Measurements from ENCODE around the gene PCNX3. TPM values are rescaled to one million over a fixed set of nuclear protein-coding genes. Genes with fewer than 3 reads are reported as not detected.

The PCNX3 gene
- polyA plus RNA-seq, 2 donors, result 15.0 to 16.1 TPM

DNA sequence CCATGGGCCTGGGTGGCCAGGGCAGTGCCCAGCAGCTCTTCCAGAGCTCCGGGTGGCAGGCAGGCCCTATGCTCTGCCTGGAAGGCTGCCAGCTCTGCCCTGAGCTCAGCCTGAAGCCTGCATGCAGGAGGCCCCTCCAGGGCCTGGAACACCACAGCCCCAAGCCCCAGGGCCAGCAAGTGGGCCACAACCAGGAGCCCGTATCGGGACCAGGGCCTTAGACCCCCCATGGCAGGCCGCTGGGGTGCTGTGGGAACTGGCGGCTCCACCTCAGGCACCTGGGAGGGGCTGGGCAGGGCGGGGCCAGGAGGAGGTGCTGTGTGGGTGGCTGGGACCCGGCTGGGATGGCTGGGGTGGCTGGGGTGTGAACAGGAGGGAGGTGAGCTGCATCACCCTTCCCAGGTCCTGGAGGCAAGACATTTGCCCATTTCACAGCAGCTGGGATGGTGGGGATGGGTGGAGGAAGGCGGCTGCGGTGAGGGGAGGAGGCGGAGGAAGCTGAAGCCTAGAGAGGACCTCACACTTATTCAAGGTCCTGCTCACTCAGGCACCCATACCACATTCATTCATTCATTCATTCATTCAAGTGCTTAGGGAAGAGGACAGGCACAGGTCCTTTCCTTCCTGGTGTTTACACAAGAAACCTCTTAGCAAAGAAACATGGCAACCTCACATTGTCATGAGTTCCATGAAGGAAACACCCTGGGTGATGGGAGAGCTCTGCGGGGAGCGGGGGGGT lies 19.9 kb upstream of the PCNX3 start, which contains the start of gene KCNK7:
TSS of gene KCNK7 (minus strand) at position 258 of the 739 bp plus-strand sequence. CDS start at position 230, 28 bp downstream.
- H3K4me1 ChIP-seq (ENCODE audit: control insufficient read depth in 2 of 2, insufficient read depth in 2 of 2, low read length in 1 of 2), result peaks cover 10 to 32% of the 10 kb centered on the region in 2 donors
- 52 to 54% methylated on average over 12 of the region's 12 CpGs for WGBS, 2 donors
- H3K36me3 ChIP-seq (ENCODE audit: control insufficient read depth in 2 of 2, insufficient read depth in 2 of 2, low read length in 1 of 2), result peaks cover 13 to 33% of the 10 kb centered on the region in 2 donors
- H3K4me3 ChIP-seq (ENCODE audit: low read depth in 1 of 2, low read length in 2 of 2), result peak within 1 kb of the TSS in 1 of 2 donors; percentile 10
- H3K27ac ChIP-seq (ENCODE audit: low read depth in 2 of 2, low read length in 1 of 2), result peak within 1 kb of the TSS in 1 of 2 donors; percentile 81
- no peaks in the 10 kb centered on the region for H3K9me3 ChIP-seq (ENCODE audit: control insufficient read depth in 2 of 2, insufficient read depth in 1 of 2, low read depth in 1 of 2, low read length in 1 of 2)
- no peaks in the 10 kb centered on the region for H3K27me3 ChIP-seq (ENCODE audit: control insufficient read depth in 1 of 2, insufficient read depth in 2 of 2, low read length in 2 of 2)

DNA sequence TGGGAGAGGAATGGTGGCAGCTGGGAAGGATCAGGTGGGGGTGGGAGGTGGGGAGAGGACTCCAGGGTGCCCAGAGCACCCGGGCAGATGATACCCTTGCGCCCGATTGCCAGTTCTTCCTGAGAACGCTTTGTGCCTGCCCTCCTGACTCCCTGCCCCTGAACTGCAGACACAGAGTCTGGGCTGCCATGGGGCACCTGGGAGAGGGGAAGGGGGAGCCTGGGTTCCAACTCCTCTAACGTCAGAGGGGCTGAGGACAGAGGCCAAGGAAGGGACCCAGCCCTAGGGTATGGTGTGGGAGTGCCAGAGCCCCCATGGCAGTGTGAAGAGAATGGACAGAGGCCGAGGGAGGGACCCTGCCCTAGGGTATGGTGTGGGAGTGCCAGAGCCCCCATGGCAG lies 19.1 kb upstream of the PCNX3 start:
- peaks cover 10 to 32% of the 10 kb centered on the region in 2 donors for H3K4me1 ChIP-seq (ENCODE audit: control insufficient read depth in 2 of 2, insufficient read depth in 2 of 2, low read length in 1 of 2)
- 75 to 78% methylated on average over 6 of the region's 6 CpGs for WGBS, 2 donors
- H3K4me3 ChIP-seq (ENCODE audit: low read depth in 1 of 2, low read length in 2 of 2), result no peak overlapping the region
- peaks cover 13 to 33% of the 10 kb centered on the region in 2 donors for H3K36me3 ChIP-seq (ENCODE audit: control insufficient read depth in 2 of 2, insufficient read depth in 2 of 2, low read length in 1 of 2)
- H3K9me3 ChIP-seq (ENCODE audit: control insufficient read depth in 2 of 2, insufficient read depth in 1 of 2, low read depth in 1 of 2, low read length in 1 of 2), result no peaks in the 10 kb centered on the region
- H3K27ac ChIP-seq (ENCODE audit: low read depth in 2 of 2, low read length in 1 of 2), result no peak overlapping the region
- H3K27me3 ChIP-seq (ENCODE audit: control insufficient read depth in 1 of 2, insufficient read depth in 2 of 2, low read length in 2 of 2), result no peaks in the 10 kb centered on the region

DNA sequence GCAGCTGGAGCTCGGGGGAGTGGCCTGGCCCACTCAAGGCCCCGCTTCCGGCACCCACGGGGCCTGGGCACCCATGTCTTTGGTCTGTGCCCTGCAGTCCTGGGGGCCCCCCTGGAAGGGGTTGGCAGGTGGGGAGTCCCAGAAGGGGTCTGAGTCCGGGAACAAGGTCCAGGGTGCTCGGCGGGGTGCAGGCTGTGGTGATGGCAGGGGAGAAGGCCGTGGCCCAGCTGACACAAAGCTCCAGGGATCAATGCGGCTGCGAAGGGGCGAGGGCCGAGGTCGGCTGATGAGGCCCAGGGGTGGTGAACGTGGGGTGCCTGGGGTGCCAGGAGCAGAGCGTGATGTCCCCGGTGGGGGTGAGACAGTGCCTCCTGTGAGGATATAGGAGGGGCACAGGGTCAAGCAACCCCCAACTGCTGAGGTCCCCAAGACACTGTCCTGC lies 17.3 kb upstream of the PCNX3 start:
- Histone ChIP-seq H3K27ac (ENCODE audit: low read depth in 2 of 2, low read length in 1 of 2) (no peak overlapping the region), H3K9me3 (ENCODE audit: control insufficient read depth in 2 of 2, insufficient read depth in 1 of 2, low read depth in 1 of 2, low read length in 1 of 2) (no peaks in the 10 kb centered on the region), H3K4me3 (ENCODE audit: low read depth in 1 of 2, low read length in 2 of 2) (no peak overlapping the region), H3K4me1 (ENCODE audit: control insufficient read depth in 2 of 2, insufficient read depth in 2 of 2, low read length in 1 of 2) (peaks cover 10 to 19% of the 10 kb centered on the region in 2 donors), H3K27me3 (ENCODE audit: control insufficient read depth in 1 of 2, insufficient read depth in 2 of 2, low read length in 2 of 2) (no peaks in the 10 kb centered on the region), H3K36me3 (ENCODE audit: control insufficient read depth in 2 of 2, insufficient read depth in 2 of 2, low read length in 1 of 2) (peaks cover 13 to 23% of the 10 kb centered on the region in 2 donors)
- 88 to 89% methylated on average over 16 of the region's 16 CpGs for WGBS, 2 donors

DNA sequence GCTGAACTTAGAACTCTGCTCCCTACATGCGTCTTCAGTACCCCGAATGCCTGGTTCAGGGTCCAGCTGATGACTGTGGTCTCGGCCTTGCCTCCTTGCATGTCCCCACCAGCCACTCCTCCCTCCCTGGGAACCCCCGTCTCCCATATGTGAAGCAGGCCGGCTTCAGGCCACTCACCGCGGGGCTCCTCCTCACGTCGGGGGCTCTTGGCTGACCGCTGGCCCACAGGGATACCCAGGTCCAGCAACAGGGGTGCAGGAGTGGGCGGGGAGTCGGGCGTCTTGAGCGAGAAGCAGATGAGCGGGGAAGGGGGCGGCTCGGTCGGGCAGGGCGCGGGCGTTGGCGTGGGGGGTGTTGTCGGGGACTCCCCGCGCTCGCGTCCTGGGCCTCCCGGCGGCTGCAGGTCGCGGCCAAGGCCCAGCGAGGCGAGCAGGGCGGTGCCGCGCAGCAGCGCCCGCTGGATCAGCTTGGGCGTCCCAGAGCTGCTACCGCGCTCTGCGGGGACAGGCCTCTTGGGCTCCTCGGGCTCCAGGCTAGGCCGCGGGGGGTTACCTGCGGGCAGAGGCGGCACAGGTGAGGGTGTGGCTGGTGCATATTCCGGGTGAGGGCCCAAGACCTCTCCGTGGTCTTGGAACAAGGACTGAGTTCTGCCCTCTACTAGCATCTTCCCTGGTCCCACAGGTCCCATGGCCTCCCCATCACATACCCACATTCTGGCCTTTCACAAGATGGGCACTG lies 16.2 kb upstream of the PCNX3 start:
- WGBS, 2 donors, result 82 to 88% methylated on average over 48 to 49 of the region's 49 CpGs
- H3K4me3 ChIP-seq (ENCODE audit: low read depth in 1 of 2, low read length in 2 of 2), result no peak overlapping the region
- H3K36me3 ChIP-seq (ENCODE audit: control insufficient read depth in 2 of 2, insufficient read depth in 2 of 2, low read length in 1 of 2), result peaks cover 13 to 26% of the 10 kb centered on the region in 2 donors
- no peaks in the 10 kb centered on the region for H3K9me3 ChIP-seq (ENCODE audit: control insufficient read depth in 2 of 2, insufficient read depth in 1 of 2, low read depth in 1 of 2, low read length in 1 of 2)
- H3K27me3 ChIP-seq (ENCODE audit: control insufficient read depth in 1 of 2, insufficient read depth in 2 of 2, low read length in 2 of 2), result no peaks in the 10 kb centered on the region
- H3K4me1 ChIP-seq (ENCODE audit: control insufficient read depth in 2 of 2, insufficient read depth in 2 of 2, low read length in 1 of 2), result peaks cover 7 to 10% of the 10 kb centered on the region in 2 donors
- no peak overlapping the region for H3K27ac ChIP-seq (ENCODE audit: low read depth in 2 of 2, low read length in 1 of 2)

DNA sequence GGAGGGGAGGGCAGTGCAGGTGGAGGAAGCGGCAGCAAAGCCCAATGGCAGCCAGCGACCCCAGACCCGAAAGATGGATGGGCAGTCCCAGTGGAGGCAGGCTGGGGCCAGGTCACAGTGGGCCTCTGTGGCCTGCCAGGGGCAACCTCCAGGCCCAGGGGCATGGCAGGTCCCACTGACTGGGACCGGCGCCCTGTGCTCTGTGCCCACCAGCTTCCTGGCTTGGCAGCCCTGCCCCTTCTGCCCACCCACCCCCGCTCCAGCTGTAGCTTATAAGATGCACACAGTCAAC lies 15.7 kb upstream of the PCNX3 start:
- 93 to 98% methylated on average over 6 of the region's 6 CpGs for WGBS, 2 donors
- H3K36me3 ChIP-seq (ENCODE audit: control insufficient read depth in 2 of 2, insufficient read depth in 2 of 2, low read length in 1 of 2), result peaks cover 17 to 31% of the 10 kb centered on the region in 2 donors
- no peaks in the 10 kb centered on the region for H3K27me3 ChIP-seq (ENCODE audit: control insufficient read depth in 1 of 2, insufficient read depth in 2 of 2, low read length in 2 of 2)
- H3K9me3 ChIP-seq (ENCODE audit: control insufficient read depth in 2 of 2, insufficient read depth in 1 of 2, low read depth in 1 of 2, low read length in 1 of 2), result no peaks in the 10 kb centered on the region
- H3K4me1 ChIP-seq (ENCODE audit: control insufficient read depth in 2 of 2, insufficient read depth in 2 of 2, low read length in 1 of 2), result peaks cover 7 to 8% of the 10 kb centered on the region in 2 donors
- H3K27ac ChIP-seq (ENCODE audit: low read depth in 2 of 2, low read length in 1 of 2), result no peak overlapping the region
- H3K4me3 ChIP-seq (ENCODE audit: low read depth in 1 of 2, low read length in 2 of 2), result no peak overlapping the region

DNA sequence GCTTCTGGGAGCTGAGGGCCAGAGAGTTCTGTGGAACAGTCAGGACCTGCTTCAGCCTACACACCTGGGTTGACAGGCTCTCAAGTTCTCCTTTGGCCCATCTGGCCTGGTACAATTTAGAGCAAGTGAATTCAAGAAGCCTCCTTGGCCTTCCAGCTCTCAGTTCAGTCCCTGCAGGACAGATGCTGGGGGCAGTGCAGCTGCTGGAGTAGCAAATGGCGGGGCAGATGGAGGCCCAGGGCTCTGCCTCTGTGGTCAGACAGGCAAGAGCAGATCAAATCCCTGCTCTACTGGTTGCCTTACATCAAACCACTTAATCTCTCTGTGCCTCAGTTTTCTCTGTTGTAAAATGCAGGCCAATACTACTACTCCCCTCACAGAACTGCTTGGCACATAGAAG lies 11.3 kb upstream of the PCNX3 start:
- Histone ChIP-seq H3K4me1 (ENCODE audit: control insufficient read depth in 2 of 2, insufficient read depth in 2 of 2, low read length in 1 of 2) (peaks cover 7 to 10% of the 10 kb centered on the region in 2 donors), H3K27ac (ENCODE audit: low read depth in 2 of 2, low read length in 1 of 2) (no peak overlapping the region), H3K9me3 (ENCODE audit: control insufficient read depth in 2 of 2, insufficient read depth in 1 of 2, low read depth in 1 of 2, low read length in 1 of 2) (no peaks in the 10 kb centered on the region), H3K27me3 (ENCODE audit: control insufficient read depth in 1 of 2, insufficient read depth in 2 of 2, low read length in 2 of 2) (no peaks in the 10 kb centered on the region), H3K4me3 (ENCODE audit: low read depth in 1 of 2, low read length in 2 of 2) (no peak overlapping the region), H3K36me3 (ENCODE audit: control insufficient read depth in 2 of 2, insufficient read depth in 2 of 2, low read length in 1 of 2) (peaks cover 7 to 32% of the 10 kb centered on the region in 2 donors)
- 94 to 95% methylated on average over 1 of the region's 1 CpG for WGBS, 2 donors

DNA sequence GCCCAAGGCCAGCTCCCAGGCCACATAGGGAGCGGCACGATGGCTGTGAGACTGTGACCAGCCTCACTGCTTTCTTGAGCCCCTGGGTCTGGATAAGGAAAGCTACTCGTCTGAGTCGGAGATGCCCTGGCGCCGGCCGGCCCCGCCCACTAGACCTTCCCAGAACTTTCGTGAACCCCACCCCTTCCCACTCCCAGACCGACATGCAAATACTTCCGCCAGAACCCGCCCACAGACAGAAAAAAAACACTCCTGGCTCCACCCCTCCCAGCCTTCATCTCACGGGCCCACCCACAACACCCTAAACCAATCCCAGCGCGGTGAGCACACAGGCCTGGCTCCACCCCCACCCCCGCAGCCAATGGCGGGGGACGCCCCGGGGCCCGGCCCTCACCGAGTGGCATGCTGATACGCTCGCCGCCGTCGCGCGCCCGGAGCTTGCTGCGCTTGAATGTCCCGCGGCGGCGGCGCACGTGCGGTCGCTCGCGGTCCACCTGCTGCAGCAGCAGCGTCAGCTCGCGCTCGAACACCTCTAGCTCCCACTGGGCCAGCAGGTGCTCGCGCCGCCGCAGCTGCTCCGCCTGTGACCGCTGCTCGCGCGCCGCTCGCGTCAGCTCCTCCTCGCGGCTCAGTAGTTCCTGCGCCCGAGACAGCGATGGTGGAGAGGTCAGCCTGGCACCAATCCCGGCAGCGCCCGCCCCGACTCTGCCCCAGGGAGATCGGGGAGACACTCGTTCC lies 8.5 kb upstream of the PCNX3 start:
- H3K27me3 ChIP-seq (ENCODE audit: control insufficient read depth in 1 of 2, insufficient read depth in 2 of 2, low read length in 2 of 2), result no peaks in the 10 kb centered on the region
- peaks cover 7 to 31% of the 10 kb centered on the region in 2 donors for H3K36me3 ChIP-seq (ENCODE audit: control insufficient read depth in 2 of 2, insufficient read depth in 2 of 2, low read length in 1 of 2)
- peak overlapping the region; percentile 21 to 22 for H3K4me3 ChIP-seq (ENCODE audit: low read depth in 1 of 2, low read length in 2 of 2)
- H3K4me1 ChIP-seq (ENCODE audit: control insufficient read depth in 2 of 2, insufficient read depth in 2 of 2, low read length in 1 of 2), result peaks cover 9 to 18% of the 10 kb centered on the region in 2 donors
- no peaks in the 10 kb centered on the region for H3K9me3 ChIP-seq (ENCODE audit: control insufficient read depth in 2 of 2, insufficient read depth in 1 of 2, low read depth in 1 of 2, low read length in 1 of 2)
- WGBS, 2 donors, result 26 to 30% methylated on average over 65 to 67 of the region's 67 CpGs
- peak overlapping the region; percentile 54 to 79 for H3K27ac ChIP-seq (ENCODE audit: low read depth in 2 of 2, low read length in 1 of 2)

DNA sequence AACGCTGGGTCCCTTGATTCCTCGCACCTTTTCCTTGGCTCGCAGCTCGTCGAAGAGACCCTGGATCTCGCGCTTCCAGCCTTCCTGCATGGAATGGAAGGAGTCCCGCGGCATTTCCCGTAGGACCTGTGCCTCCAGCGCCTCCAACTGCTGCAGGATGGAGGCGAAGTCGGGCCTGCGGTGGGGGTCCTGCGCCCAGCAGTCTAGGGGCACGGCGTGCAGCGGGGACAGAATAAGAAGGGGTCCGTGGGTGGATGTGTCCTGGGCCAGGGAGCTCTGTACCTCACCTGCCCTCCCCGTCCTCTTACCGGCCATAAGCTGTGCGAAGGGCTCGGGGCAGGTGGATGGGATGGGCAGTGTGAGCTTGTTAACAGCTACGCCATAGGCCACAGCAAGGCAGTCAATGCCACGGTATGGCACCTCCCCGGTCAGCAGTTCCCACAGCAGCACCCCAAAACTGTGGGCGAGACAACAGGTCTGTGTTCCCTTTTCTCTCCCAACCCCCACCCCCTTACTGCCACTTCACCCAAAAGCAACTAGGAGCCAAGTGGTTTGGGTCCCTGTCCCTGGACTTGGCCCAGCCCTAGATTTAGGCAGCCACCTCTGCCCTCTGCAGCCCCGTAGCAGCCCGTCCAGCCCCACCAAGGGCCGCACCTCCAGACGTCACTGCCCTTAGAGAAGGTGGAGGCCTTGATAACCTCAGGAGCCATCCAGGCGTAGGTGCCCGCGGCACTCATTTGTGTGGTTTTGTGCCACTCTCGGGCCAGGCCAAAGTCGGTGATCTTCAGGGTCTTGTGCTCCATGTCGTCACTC lies 7.8 kb upstream of the PCNX3 start:
- Histone ChIP-seq H3K27me3 (ENCODE audit: control insufficient read depth in 1 of 2, insufficient read depth in 2 of 2, low read length in 2 of 2) (no peaks in the 10 kb centered on the region), H3K9me3 (ENCODE audit: control insufficient read depth in 2 of 2, insufficient read depth in 1 of 2, low read depth in 1 of 2, low read length in 1 of 2) (no peaks in the 10 kb centered on the region), H3K36me3 (ENCODE audit: control insufficient read depth in 2 of 2, insufficient read depth in 2 of 2, low read length in 1 of 2) (peaks cover 7 to 31% of the 10 kb centered on the region in 2 donors), H3K27ac (ENCODE audit: low read depth in 2 of 2, low read length in 1 of 2) (peak overlapping the region in 1 of 2 donors; percentile 70), H3K4me1 (ENCODE audit: control insufficient read depth in 2 of 2, insufficient read depth in 2 of 2, low read length in 1 of 2) (peaks cover 13 to 25% of the 10 kb centered on the region in 2 donors), H3K4me3 (ENCODE audit: low read depth in 1 of 2, low read length in 2 of 2) (peak overlapping the region in 1 of 2 donors; percentile 22)
- WGBS, 2 donors, result 78 to 80% methylated on average over 37 of the region's 37 CpGs

DNA sequence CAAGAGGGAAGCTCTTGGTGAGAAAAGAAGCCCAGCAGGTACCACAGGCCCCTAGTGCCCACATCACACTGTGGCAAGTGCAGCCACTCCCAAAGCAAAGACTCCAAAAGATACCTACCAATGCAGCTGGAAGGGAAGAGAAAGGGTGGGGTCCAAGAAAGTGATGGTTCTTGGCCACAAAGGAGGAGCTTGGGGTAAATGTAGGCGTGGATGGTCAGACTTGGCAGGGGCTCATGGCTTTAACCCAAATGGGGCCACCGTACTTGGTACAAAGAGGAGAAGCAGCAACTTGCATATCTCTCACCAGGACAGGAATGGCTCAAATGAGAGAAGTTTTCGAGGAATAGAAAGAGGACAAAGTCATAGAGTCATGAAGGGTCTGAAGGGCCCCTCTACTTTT lies 6.3 kb upstream of the PCNX3 start:
- Histone ChIP-seq H3K27me3 (ENCODE audit: control insufficient read depth in 1 of 2, insufficient read depth in 2 of 2, low read length in 2 of 2) (no peaks in the 10 kb centered on the region), H3K4me3 (ENCODE audit: low read depth in 1 of 2, low read length in 2 of 2) (no peak overlapping the region), H3K9me3 (ENCODE audit: control insufficient read depth in 2 of 2, insufficient read depth in 1 of 2, low read depth in 1 of 2, low read length in 1 of 2) (no peaks in the 10 kb centered on the region), H3K36me3 (ENCODE audit: control insufficient read depth in 2 of 2, insufficient read depth in 2 of 2, low read length in 1 of 2) (peaks cover 7 to 26% of the 10 kb centered on the region in 2 donors), H3K4me1 (ENCODE audit: control insufficient read depth in 2 of 2, insufficient read depth in 2 of 2, low read length in 1 of 2) (peaks cover 18 to 32% of the 10 kb centered on the region in 2 donors), H3K27ac (ENCODE audit: low read depth in 2 of 2, low read length in 1 of 2) (peak overlapping the region in 1 of 2 donors; percentile 34)
- 44% methylated on average over 3 of the region's 3 CpGs for WGBS, 2 donors
